AG09309 (cell line): ENCODE measurements around the gene CELF2.

ENCODE experiments used
- DNase-seq: peaks from one replicate; pipeline ENCODE4 v3.0.0-alpha.2; 2010; ENCODE audit warnings: low read depth
- H3K4me3 ChIP-seq: 2 replicates; pipeline ENCODE4 v1.5.1; 2011; ENCODE audit warnings: mild to moderate bottlenecking, low read depth, low read length, moderate library complexity; ENCODE audit not compliant: control insufficient read depth
- TF ChIP-seq, protein P1 (sequence below): IDR thresholded peaks from 2 replicates; pipeline ENCODE4 v1.5.1; 2011; ENCODE audit warnings: mild to moderate bottlenecking, low read depth, low read length, inconsistent platforms; ENCODE audit not compliant: insufficient read depth, control insufficient read depth; ENCODE audit errors: missing control alignments

Gene CELF2

DNA sequence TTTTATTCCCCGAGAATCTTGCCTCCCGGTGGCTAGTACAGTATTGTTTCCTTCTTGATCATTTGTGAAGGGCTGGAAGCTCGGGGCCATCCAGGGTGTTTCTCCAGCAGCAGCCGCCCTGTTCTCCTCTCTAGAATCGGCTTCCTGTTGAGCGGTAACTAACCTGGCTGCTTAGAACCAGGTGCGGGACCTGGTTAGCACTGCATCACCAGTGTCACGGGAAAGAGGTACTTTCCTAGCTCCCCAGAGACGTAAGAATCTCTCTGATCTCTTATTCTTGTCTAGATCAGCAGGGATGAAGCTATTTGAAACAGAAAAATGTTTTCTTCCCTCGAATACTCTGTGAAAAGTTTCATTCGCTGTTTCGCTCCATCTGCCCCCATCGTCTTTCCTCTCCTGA is 239.2 kb downstream of the CELF2 start:
- DNase-seq = no peak
- no peak overlapping the region for H3K4me3 ChIP-seq
- TF ChIP-seq, protein P1, sequence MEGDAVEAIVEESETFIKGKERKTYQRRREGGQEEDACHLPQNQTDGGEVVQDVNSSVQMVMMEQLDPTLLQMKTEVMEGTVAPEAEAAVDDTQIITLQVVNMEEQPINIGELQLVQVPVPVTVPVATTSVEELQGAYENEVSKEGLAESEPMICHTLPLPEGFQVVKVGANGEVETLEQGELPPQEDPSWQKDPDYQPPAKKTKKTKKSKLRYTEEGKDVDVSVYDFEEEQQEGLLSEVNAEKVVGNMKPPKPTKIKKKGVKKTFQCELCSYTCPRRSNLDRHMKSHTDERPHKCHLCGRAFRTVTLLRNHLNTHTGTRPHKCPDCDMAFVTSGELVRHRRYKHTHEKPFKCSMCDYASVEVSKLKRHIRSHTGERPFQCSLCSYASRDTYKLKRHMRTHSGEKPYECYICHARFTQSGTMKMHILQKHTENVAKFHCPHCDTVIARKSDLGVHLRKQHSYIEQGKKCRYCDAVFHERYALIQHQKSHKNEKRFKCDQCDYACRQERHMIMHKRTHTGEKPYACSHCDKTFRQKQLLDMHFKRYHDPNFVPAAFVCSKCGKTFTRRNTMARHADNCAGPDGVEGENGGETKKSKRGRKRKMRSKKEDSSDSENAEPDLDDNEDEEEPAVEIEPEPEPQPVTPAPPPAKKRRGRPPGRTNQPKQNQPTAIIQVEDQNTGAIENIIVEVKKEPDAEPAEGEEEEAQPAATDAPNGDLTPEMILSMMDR = no peak

DNA sequence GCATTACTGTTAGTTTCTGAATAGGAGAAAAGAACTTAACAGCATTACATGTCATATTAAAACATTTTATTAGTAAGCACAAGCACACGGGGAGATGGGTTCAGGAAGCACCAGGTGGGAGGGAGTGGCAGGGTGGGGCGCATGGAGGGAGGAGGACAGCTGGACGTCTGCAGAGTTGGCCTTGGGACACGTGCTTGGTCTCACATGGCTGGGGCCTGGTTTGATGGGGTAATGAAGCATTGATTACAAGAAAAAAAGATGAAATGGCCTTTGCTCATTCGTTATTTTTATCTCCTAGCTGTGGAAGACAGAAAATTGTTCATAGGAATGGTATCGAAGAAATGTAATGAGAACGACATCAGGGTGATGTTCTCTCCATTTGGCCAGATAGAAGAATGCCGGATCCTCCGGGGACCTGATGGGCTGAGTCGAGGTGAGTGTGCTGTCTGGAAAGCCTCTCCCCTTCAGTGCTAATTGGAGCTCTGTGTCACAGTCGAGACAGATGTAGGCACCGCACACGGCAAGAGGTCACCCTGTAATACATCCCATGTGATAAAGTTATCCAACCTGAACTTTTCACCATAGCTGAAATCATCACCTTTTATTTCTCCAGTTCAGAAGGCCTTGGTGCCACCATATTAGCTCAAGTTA is 239.9 kb downstream of the CELF2 start:
- DNase-seq = no peak
- H3K4me3 ChIP-seq = no peak overlapping the region
- TF ChIP-seq, protein P1 = no peak

DNA sequence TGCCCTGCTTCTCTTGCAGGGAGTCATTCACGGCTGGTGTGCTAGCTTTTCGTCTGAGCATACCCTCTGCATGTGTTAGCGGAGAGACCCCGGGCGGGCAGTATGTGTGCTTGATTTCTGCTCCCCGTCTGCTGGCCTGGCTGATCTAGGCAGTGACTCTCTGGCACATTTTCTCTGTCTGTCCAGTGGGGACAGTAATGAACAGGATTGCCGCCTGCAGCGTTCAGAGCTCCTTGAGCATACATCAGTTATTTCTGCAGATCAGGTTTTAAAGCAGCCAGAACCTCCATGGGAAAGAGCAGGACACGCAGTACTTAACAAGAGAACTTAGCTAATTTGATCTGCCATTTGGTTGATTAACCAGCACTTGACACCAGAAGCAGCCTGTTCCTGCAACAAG is 242.5 kb downstream of the CELF2 start:
- TF ChIP-seq, protein P1 = no peak
- no peak for DNase-seq
- no peak overlapping the region for H3K4me3 ChIP-seq

DNA sequence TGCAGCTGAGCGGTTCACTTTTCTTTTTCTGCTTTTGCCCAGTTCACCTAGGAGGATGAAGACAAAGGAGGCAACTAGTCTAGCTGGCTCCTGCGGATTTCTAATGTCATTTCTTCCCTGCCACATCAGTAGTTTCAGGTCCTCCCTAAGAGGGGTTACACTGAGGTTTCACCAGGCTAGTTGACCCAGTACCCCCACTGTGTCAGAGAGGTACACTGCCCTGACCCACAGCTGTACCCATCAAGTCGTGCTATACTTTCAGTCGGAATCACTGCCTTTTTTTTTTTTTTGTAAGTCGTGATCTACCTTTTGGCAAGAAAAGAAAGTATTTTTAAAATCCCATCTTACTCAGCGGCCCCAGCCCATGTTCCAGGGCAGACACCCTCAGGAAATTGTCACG is 243.5 kb downstream of the CELF2 start:
- no peak for DNase-seq
- TF ChIP-seq, protein P1 = no peak
- no peak overlapping the region for H3K4me3 ChIP-seq

DNA sequence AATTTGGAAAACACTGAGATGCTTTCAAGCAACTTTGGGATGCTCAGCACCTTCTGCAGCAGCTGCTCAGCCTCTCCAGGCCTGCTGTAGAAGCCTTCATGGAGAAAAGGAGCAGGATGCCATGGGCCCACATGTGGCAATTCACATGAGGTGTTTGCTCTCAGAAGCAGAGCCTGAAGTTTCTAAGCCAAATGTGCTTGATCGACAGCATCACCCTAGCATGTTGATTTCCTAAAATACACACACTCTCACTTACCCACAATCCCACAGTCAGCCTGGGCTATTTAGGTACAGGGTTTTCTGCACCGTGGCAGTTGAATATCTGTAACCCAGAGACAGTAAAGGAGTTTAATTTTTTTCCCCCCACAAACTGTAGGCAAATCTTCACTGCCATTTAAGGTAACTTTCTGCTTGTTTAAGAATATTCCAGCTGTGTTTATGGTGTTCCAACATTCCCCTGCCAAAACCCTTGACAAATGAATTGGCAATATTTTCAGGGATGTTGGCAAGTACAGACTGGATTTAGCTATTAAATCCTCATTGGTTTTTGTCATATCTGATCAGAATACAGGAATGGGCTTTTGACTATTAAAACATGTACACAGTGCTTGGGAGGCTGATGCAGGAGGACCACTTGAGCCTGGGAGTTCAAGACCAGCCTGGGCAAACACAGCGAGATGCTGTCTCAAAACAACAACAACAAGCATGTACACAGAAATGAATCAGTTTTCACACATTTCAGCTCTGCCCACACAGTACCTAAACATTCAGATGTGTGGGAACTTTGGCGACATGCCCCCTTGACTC is 244.2 kb downstream of the CELF2 start:
- DNase-seq = no peak
- TF ChIP-seq, protein P1 = no peak
- H3K4me3 ChIP-seq = no peak overlapping the region

DNA sequence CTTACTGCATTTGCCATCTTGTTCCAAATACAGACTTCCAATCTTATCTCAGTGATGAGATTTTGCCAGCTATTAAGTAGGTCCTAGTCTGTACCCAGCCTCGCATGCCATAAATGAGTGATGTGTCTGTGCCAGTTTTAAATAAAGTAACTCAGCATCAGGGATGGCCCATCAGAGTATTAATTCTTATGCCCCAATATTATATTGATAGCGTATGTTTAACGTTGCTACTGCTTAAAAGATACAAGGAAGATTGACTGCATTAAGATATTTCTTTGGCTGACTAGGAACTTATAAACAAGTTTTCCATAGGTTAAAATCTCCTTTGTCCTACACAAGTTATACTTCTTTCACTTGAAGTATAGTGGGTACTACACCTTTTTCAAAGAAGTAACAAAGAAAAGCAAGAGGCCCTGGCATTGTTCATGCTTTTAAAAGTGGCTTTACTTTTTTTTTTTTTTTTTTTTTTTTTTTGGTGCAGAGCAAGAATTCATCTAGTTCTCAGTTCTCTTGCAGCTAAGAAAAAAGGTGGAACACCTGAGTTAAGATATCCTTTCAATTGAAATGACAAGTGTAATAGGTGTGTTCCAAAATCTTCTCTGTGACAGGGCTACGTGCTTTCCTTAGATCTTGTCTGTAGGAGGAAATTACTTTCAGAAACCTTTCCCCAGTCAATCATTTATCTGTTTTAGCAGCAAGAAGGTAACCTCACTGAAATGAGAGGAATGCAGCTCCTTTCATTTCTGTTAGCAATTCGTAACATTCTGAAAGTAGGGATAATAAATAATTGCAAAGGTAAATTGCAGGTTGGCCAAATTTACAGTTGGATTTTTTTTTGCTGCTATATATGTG is 245.0 kb downstream of the CELF2 start:
- TF ChIP-seq, protein P1 = no peak
- no peak overlapping the region for H3K4me3 ChIP-seq
- DNase-seq = no peak
